SU-DHL-6 (cell line): ENCODE results near the gene TMEM244.

Source experiments
- CTCF ChIP-seq: fragments of 200-600 bp; sonication (generic); IDR thresholded peaks from one replicate; pipeline ENCODE4 v1.5.1; 2017; ENCODE audit warnings: antibody characterized with exemption, mild to moderate bottlenecking, low read length, moderate library complexity; ENCODE audit not compliant: insufficient read depth, poor library complexity, severe bottlenecking
- EZH2phosphoT487 ChIP-seq: fragments of 200-600 bp; sonication (generic), shearing (Covaris generic); conservative IDR thresholded peaks from 2 replicates; pipeline ENCODE4 v1.6.1; 2018; ENCODE audit warnings: mild to moderate bottlenecking, antibody characterized with exemption, low read length, moderate library complexity, mixed read lengths

- TF ChIP-seq CTCF: no peak
- TF ChIP-seq EZH2phosphoT487: no peak
Measured at GRCh38 chr6:129871221-129871620, 10.1 kb upstream of the TMEM244 start.
